ENCODE measurements around the gene RAP1A. TPM values are rescaled to one million over a fixed set of nuclear protein-coding genes. Genes with fewer than 3 reads are reported as not detected.
A peak's percentile ranks its signal among the peaks of the same experiment; 100 is the strongest.

Gene RAP1A
- total RNA-seq, 1 experiment from 2014 or later, result 55.2 TPM

DNA sequence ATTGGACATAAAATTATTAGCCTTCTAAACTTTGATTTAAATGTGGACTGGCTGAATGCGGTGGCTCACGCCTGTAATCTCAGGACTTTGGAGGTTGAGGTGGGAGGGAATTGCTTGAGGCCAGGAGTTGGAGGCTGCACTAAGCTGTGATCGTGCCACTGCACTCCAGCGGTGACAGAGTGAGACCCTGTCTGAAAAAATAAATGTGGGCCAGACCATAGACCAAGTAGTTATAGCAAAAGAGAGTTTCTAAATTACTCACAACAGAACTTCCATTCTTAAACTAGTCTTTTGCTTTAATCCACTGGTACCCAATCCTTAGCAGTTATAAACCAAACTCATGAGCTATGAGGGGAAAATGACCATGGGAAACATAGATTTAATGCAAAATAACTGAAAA is 35.2 kb downstream of the RAP1A start:
- CTCF ChIA-PET, result interaction anchor here (0.7 to 0.9 kb wide), 2 partner anchors 39 to 70 kb away, joined by 3 to 7 read pairs; no protein-coding TSS in a partner anchor
- no TSS peak for BruUV-seq (replicated peaks)
- peaks cover 43% of the 10 kb centered on the region for H3K79me2 ChIP-seq (ENCODE audit: low read depth)

DNA sequence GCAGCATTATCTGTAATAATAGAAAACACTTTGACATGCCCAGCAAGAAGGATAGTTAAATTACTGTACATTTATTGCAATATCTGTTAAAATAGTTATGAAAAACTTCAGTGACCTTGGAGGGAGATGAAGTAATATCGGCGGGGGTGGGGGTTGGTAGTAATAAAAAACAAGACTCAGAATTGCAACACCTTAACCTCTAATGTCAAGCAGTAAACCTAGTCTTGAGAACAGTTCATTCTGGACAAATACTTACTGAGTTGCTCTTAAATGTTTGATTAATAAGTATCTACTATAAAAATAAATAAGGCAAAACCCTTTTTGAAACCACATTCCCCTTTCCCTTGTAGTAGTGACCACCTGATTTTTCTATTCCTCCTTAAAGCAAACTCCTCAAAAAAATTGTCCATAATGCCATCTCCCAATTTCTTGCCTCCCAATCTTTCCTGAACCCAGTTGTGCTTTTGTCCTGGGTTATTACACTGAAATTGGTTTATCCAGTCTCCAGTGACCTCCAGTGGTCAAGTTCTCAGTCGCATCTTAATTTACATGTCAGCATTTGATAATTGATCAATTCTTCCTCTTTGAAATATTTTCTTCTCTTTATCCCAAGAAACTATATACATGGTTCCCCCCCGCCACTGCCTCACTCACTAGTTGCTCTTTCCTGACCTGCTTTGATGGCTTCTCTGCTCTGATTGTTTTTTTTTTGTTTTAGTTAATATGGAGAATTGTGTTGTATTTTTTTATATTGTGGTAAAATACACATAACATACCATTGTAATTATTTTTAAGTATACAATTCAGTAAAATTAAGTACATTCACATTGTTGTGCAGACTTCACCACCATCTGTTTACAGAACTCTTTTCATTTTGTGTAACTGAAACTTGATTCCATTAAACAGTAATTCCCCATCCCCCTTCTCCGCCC is 36.8 kb downstream of the RAP1A start:
- CTCF ChIA-PET, result interaction anchor here (1.0 kb wide), 1 partner anchor 148 kb away, joined by 4 read pairs; no protein-coding TSS in a partner anchor
- Histone ChIP-seq H3K9me3 (ENCODE audit: insufficient read depth, low read depth) (no peaks in the 10 kb centered on the region), H3F3A (ENCODE audit: insufficient read depth, low read depth) (peaks cover 34% of the 10 kb centered on the region), H4K20me1 (ENCODE audit: insufficient read depth) (peaks cover 6% of the 10 kb centered on the region; the same call in 1 of the 2 replicates), H3K79me2 (ENCODE audit: low read depth) (peaks cover 38% of the 10 kb centered on the region), H3K4me1 (replicated peaks; ENCODE audit: insufficient read depth) (peaks cover 25% of the 10 kb centered on the region), H3K36me3 (ENCODE audit: low read depth) (peaks cover 3% of the 10 kb centered on the region; the same call in 1 of the 2 replicates), H3K4me3 (no peak overlapping the region), H3K4me2 (no peak overlapping the region), H3K27ac (no peak overlapping the region), H3K27me3 (ENCODE audit: insufficient read depth, low read depth) (no peaks in the 10 kb centered on the region), H3K9me2 (ENCODE audit: insufficient read depth) (no peaks in the 10 kb centered on the region), H2AFZ (no peak overlapping the region)
- no TSS peak for BruUV-seq (replicated peaks)
- POLR2A ChIA-PET (ENCODE audit: unreplicated experiment), result no interaction called here
- DNase-seq, result peak; percentile 20 to 59
- intact Hi-C loops (cut with micrococcal nuclease; ENCODE audit: unreplicated experiment), result loop anchor here (1.0 to 5.0 kb wide), 4 partner anchors 101 to 434 kb away; partner anchors contain the start of gene DDX20
- TF ChIP-seq, protein P1, sequence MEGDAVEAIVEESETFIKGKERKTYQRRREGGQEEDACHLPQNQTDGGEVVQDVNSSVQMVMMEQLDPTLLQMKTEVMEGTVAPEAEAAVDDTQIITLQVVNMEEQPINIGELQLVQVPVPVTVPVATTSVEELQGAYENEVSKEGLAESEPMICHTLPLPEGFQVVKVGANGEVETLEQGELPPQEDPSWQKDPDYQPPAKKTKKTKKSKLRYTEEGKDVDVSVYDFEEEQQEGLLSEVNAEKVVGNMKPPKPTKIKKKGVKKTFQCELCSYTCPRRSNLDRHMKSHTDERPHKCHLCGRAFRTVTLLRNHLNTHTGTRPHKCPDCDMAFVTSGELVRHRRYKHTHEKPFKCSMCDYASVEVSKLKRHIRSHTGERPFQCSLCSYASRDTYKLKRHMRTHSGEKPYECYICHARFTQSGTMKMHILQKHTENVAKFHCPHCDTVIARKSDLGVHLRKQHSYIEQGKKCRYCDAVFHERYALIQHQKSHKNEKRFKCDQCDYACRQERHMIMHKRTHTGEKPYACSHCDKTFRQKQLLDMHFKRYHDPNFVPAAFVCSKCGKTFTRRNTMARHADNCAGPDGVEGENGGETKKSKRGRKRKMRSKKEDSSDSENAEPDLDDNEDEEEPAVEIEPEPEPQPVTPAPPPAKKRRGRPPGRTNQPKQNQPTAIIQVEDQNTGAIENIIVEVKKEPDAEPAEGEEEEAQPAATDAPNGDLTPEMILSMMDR (conservative IDR thresholded peaks at IDR 0.05), result peak; percentile 92
- TF ChIP-seq EZH2 (IDR thresholded peaks at IDR 0.05; ENCODE audit: low read depth), result no peak

More for the DNA sequence above, 35.2 kb downstream of the RAP1A start:
- intact Hi-C loops (cut with micrococcal nuclease; ENCODE audit: unreplicated experiment), result loop anchor here (5.0 kb wide), 1 partner anchor 102 kb away; the partner anchor contains the start of gene DDX20
- POLR2A ChIA-PET (ENCODE audit: unreplicated experiment), result no interaction called here
- Histone ChIP-seq H3F3A (ENCODE audit: insufficient read depth, low read depth) (peaks cover 23% of the 10 kb centered on the region), H2AFZ (no peak overlapping the region), H4K20me1 (ENCODE audit: insufficient read depth) (peaks cover 6% of the 10 kb centered on the region; the same call in 1 of the 2 replicates), H3K4me2 (no peak overlapping the region), H3K9me3 (ENCODE audit: insufficient read depth, low read depth) (no peaks in the 10 kb centered on the region), H3K4me3 (no peak overlapping the region), H3K36me3 (ENCODE audit: low read depth) (peaks cover 3% of the 10 kb centered on the region; the same call in 1 of the 2 replicates), H3K4me1 (replicated peaks; ENCODE audit: insufficient read depth) (peaks cover 19% of the 10 kb centered on the region), H3K9me2 (ENCODE audit: insufficient read depth) (no peaks in the 10 kb centered on the region), H3K27ac (no peak overlapping the region), H3K27me3 (ENCODE audit: insufficient read depth, low read depth) (no peaks in the 10 kb centered on the region)
- no peak for DNase-seq
- TF ChIP-seq, protein P1 (conservative IDR thresholded peaks at IDR 0.05), result no peak
- TF ChIP-seq EZH2 (IDR thresholded peaks at IDR 0.05; ENCODE audit: low read depth), result no peak

DNA sequence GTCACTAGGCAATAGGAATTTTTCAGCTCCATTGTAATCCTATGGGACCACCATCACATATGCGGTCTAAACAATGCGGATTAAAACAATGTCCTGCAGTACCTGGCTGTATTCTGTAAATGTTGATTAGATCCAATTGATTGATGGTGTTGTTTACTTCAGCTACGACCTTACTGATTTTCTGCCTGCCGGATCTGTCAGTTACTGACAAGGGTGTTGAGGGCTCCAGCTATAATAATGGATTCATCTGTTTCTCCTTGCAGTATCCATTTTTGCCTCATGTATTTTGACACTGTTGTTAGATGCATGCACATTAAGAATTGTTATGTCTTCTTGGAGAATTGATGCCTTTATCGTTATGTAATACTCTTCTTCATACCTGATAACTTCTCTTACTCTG is 39.0 kb downstream of the RAP1A start:
- CTCF ChIA-PET, result interaction anchor here (0.8 kb wide), 1 partner anchor 151 kb away, joined by 3 read pairs; no protein-coding TSS in a partner anchor
- no peak overlapping the region for H2AFZ ChIP-seq
- intact Hi-C loops (cut with micrococcal nuclease; ENCODE audit: unreplicated experiment), result loop anchor here (5.0 kb wide), 1 partner anchor 99 kb away; the partner anchor contains the start of gene DDX20
- H3K79me2 ChIP-seq (ENCODE audit: low read depth), result peaks cover 37% of the 10 kb centered on the region
- 0 out of 2 replicates have a peak, but pooled peaks cover 3% of the 10 kb centered on the region for H3K36me3 ChIP-seq (ENCODE audit: low read depth)
- no peak overlapping the region for H3K27ac ChIP-seq
- DNase-seq, result no peak
- peaks cover 10% of the 10 kb centered on the region; the same call in 1 of the 2 replicates for H4K20me1 ChIP-seq (ENCODE audit: insufficient read depth)
- no peak overlapping the region for H3K4me3 ChIP-seq
- no peak overlapping the region for H3K4me2 ChIP-seq
- POLR2A ChIA-PET (ENCODE audit: unreplicated experiment), result no interaction called here
- H3K4me1 ChIP-seq (replicated peaks; ENCODE audit: insufficient read depth), result peaks cover 25% of the 10 kb centered on the region
- H3K9me3 ChIP-seq (ENCODE audit: insufficient read depth, low read depth), result no peaks in the 10 kb centered on the region
- no peaks in the 10 kb centered on the region for H3K27me3 ChIP-seq (ENCODE audit: insufficient read depth, low read depth)
- peaks cover 34% of the 10 kb centered on the region for H3F3A ChIP-seq (ENCODE audit: insufficient read depth, low read depth)
- no peaks in the 10 kb centered on the region for H3K9me2 ChIP-seq (ENCODE audit: insufficient read depth)
- no peak for TF ChIP-seq EZH2 (IDR thresholded peaks at IDR 0.05; ENCODE audit: low read depth)
- TF ChIP-seq, protein P1 (conservative IDR thresholded peaks at IDR 0.05), result no peak
- BruUV-seq (replicated peaks), result no TSS peak

Data from PC-9 (cell line).